Fibroblast of mammary gland (primary cell): ENCODE data around the gene MAP3K21.
A peak's percentile ranks its signal among the peaks of the same experiment; 100 is the strongest.

ENCODE experiments used
- DNase-seq: peaks from one replicate; pipeline ENCODE4 v3.0.0-alpha.2; 2010; ENCODE audit warnings: low read depth
- H3K4me3 ChIP-seq: 2 replicates; pipeline ENCODE4 v1.5.1; 2011; ENCODE audit warnings: low read depth, mild to moderate bottlenecking, low read length, moderate library complexity; ENCODE audit not compliant: control insufficient read depth
- CTCF ChIP-seq: conservative IDR thresholded peaks from 2 replicates; pipeline ENCODE4 v1.5.1; 2011; ENCODE audit warnings: low read depth, low read length, inconsistent platforms; ENCODE audit not compliant: control insufficient read depth, insufficient read depth

Gene MAP3K21

GRCh38 chr1:233424779-233425178 lies 97.3 kb downstream of the MAP3K21 start:
- peak; percentile 7 for DNase-seq
- TF ChIP-seq CTCF: peak; percentile 20
- no peak overlapping the region for H3K4me3 ChIP-seq

GRCh38 chr1:233427907-233428306 lies 100.4 kb downstream of the MAP3K21 start:
- no peak for TF ChIP-seq CTCF

GRCh38 chr1:233431753-233432403 lies 104.4 kb downstream of the MAP3K21 start:
- TF ChIP-seq CTCF: no peak
- no peak overlapping the region for H3K4me3 ChIP-seq
- no peak for DNase-seq

More at GRCh38 chr1:233427907-233428306, 100.4 kb downstream of the MAP3K21 start:
- H3K4me3 ChIP-seq: no peak overlapping the region
- no peak for DNase-seq

GRCh38 chr1:233432916-233433315 lies 105.4 kb downstream of the MAP3K21 start:
- no peak overlapping the region for H3K4me3 ChIP-seq
- no peak for TF ChIP-seq CTCF
- DNase-seq: no peak

GRCh38 chr1:233433436-233434210 lies 106.1 kb downstream of the MAP3K21 start:
- H3K4me3 ChIP-seq: no peak overlapping the region
- TF ChIP-seq CTCF: no peak
- DNase-seq: peak; percentile 3
